ENCODE measurements around the gene C1orf94.

DNA sequence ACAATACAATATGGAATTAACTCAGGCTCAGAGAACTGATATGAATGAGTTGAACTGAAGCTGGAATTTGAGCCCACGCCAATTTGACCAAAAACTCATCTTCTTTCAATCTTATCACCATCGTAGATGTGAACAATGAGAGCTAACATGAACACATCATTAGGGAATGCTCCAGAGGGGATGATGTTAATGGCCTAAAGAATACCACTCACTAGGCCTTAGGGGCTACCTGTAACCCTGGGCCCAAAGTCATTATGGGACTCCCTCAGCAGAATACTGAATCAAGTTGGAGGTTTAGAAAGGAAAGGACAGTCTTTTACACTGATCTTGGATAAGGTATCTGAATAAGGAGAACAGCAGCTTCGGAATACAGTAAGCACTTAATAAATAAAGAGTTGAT, 73.6 kb downstream of the C1orf94 start:
- TF ChIP-seq, protein P1, sequence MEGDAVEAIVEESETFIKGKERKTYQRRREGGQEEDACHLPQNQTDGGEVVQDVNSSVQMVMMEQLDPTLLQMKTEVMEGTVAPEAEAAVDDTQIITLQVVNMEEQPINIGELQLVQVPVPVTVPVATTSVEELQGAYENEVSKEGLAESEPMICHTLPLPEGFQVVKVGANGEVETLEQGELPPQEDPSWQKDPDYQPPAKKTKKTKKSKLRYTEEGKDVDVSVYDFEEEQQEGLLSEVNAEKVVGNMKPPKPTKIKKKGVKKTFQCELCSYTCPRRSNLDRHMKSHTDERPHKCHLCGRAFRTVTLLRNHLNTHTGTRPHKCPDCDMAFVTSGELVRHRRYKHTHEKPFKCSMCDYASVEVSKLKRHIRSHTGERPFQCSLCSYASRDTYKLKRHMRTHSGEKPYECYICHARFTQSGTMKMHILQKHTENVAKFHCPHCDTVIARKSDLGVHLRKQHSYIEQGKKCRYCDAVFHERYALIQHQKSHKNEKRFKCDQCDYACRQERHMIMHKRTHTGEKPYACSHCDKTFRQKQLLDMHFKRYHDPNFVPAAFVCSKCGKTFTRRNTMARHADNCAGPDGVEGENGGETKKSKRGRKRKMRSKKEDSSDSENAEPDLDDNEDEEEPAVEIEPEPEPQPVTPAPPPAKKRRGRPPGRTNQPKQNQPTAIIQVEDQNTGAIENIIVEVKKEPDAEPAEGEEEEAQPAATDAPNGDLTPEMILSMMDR (IDR thresholded peaks at IDR 0.05): no peak
- TF ChIP-seq POLR2AphosphoS5 (IDR thresholded peaks at IDR 0.05): no peak
- no peak for TF ChIP-seq EP300 (IDR thresholded peaks at IDR 0.05; ENCODE audit: low read depth)
- TF ChIP-seq POLR2A (IDR thresholded peaks at IDR 0.05): no peak

All from transverse colon (tissue), 4 donors.